GM12875 (cell line): Measurements from ENCODE around the gene SLC29A1.
"Not testable (repeated sequence)": the region's sequence is repeated elsewhere in the genome, so short reads cannot be mapped to it uniquely, and the experiment has no call there.

ENCODE experiments used
- H3K4me3 ChIP-seq: one replicate; pipeline ENCODE4 v1.5.1; 2011; ENCODE audit warnings: low read depth, low read length, control low read depth
- TF ChIP-seq, protein P1 (sequence below): IDR thresholded peaks from 2 replicates; pipeline ENCODE4 v1.5.1; 2011; ENCODE audit warnings: low read depth, mild to moderate bottlenecking, control low read depth, inconsistent platforms, low read length, moderate library complexity, borderline replicate concordance; ENCODE audit not compliant: insufficient read depth

The SLC29A1 gene

DNA sequence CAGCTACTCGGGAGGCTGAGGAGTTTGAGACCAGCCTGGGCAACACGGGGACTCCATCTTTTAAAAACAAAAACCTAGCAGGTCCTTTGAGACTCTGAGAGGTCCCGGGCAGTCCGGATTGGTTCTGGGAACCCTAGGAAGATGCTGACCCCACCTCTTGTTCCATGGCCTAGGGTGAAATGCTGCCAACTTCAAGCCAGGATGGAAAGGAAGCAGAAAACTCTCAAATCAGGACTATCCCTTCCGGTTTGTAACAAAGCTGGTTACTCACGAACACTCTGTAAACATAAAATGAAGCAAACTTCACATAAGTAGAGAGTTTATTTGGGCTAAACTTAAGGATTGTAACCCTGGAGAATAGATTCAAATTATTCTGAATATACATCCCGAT, 36.8 kb upstream of the SLC29A1 start:
- TF ChIP-seq, protein P1, sequence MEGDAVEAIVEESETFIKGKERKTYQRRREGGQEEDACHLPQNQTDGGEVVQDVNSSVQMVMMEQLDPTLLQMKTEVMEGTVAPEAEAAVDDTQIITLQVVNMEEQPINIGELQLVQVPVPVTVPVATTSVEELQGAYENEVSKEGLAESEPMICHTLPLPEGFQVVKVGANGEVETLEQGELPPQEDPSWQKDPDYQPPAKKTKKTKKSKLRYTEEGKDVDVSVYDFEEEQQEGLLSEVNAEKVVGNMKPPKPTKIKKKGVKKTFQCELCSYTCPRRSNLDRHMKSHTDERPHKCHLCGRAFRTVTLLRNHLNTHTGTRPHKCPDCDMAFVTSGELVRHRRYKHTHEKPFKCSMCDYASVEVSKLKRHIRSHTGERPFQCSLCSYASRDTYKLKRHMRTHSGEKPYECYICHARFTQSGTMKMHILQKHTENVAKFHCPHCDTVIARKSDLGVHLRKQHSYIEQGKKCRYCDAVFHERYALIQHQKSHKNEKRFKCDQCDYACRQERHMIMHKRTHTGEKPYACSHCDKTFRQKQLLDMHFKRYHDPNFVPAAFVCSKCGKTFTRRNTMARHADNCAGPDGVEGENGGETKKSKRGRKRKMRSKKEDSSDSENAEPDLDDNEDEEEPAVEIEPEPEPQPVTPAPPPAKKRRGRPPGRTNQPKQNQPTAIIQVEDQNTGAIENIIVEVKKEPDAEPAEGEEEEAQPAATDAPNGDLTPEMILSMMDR: no peak
- no peak overlapping the region for H3K4me3 ChIP-seq

DNA sequence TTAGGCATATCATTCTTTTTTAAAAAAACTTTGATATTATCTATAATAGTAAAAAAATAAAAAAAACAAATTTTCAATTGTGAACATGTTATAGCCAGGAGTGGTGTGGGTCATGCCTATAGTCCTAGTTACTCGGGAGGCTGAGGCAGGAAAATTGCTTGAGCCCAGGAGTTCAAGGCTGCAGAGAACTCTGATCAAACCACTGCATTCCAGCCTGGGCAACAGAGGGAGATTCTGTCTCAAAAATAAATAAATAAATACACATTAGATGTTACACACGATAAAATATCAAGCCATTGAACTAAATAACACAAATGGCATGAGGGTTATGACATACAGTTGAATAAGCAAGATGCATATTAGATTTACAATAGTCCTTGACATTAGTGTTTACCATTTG, 34.6 kb upstream of the SLC29A1 start:
- TF ChIP-seq, protein P1: no peak
- no peak overlapping the region for H3K4me3 ChIP-seq

DNA sequence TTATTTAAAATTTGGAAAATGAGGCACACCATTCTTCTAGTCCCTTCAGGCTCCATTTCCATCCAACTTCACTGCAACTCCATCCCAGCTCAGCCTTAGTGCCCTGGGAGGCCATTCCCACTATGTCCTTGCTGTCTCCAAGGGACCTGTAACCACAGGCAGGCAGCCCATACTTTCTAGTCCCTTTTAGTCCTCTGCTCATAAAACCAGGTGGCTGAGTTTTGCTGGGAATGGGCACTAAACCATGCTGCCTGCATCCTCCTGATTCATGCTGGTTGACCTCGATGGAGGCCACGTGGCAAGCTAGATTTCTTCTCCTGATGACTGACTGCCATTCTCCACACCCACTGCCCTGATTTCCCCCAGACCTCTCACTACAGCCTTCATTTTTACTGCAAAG, 34.1 kb upstream of the SLC29A1 start:
- TF ChIP-seq, protein P1: no peak
- H3K4me3 ChIP-seq: no peak overlapping the region

DNA sequence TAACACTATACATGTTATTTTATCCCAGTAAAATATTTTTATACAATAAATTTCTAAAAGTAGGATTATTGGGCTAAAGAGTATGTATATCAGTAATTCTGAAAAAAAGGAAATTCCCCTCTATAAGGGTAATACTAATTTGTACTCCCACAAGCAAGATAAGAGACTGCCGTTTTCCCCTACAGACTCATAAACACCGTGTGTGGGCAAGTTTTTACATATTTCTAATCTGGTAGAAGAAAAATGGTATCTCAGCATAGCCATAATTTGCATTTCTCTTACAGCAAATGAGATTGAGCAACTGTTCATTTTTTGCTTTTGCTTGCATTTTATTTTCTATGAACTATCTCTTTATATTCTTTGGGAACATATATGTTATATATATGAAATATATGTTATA, 32.7 kb upstream of the SLC29A1 start:
- H3K4me3 ChIP-seq: no peak overlapping the region
- TF ChIP-seq, protein P1: no peak

DNA sequence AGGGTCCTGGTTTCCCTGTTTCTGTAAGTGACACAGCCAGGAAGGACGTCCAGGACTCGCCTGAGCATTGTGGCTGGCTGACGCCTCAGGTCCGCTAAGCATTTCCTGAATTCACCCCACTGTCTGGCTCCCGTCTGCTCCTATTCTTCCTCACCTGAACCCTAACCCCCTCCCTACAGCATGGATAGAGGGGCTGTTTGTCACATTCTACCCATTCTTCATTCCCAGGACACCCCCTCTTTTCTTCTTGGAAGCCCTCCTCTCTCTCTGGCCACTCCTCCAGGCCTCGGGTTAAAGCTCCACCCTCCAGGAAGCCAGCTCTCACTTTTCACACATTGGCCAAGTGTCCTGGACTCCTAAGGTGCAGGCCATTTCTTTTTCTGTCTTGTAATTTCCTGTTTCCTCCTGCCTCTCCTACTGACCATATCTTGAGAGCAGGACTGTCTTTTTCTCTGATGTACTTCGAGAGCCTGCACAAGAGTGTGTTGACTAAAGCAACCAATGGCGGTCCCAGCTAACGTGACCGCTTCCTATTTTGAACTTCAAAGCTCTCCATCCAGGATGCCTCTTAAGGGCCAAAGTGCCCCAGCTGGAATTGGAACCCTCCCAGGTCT, 30.9 kb upstream of the SLC29A1 start:
- TF ChIP-seq, protein P1: no peak
- no peak overlapping the region for H3K4me3 ChIP-seq

DNA sequence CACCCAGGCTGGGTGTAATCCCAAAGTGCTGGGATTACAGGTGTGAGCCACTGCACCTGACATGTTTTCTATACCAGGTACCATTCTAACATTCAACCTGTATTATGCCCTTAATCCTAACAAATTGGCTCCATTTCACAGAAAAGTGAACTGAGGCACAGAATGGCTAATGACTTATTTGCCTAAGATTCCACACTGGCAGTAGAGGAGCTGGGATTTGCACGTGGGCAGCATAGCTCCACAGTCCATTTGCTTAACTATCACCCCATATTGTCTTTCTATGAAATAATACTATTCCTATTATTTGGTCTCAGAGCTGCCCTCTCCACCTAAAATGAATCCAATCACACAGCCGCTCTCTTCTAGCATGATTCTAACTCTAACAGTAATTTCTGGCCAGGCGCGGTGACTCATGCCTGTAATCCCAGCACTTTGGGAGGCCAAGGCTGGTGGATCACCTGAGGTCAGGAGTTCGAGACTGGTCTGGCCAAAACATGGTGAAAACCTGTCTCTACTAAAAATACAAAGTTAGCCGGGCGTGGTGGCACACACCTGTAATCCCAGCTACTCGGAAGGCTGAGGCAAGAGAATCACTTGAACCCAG, 30.0 kb upstream of the SLC29A1 start:
- H3K4me3 ChIP-seq: no peak overlapping the region
- TF ChIP-seq, protein P1: no peak

DNA sequence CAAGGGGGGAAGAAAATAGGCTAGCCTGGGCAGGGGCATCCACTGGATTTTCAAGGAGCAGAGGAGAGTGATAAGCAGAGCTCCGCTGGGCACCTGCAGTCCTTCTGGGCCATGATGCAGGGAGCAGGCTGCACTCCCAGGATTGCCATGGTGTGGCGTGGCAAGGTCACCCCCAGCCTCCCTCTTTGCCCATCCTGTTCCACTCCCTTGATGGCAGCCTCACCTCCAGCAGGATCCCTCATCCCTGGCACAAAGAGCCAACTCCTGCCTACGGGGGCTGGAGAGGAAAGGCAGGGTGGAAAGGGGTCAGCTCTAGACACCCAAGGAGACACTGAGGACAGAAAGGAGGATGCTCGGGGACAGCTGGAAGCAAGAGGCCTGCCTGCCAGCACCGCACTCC, 29.1 kb upstream of the SLC29A1 start:
- TF ChIP-seq, protein P1: no peak
- no peak overlapping the region for H3K4me3 ChIP-seq

DNA sequence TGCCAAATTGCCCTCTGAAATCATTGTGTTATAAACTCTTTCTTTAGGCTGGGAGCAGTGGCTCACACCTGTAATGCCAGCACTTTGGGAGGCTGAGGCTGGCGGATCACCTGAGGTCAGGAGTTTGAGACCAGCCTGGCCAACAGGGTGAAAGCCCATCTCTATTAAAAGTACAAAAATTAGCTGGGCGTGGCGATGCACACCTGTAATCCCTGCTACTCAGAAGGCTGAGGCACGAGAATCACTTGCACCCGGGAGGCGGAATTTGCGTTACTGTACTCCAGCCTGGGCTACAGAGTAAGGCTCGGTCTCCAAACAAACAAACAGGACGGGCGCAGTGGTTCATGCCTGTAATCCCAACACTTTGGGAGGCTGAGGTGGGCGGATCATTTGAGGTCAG, 27.0 kb upstream of the SLC29A1 start:
- H3K4me3 ChIP-seq: not testable (repeated sequence)
